GM21528 (cell line): ENCODE measurements around the gene RGSL1.
"Not testable (repeated sequence)": the region's sequence is repeated elsewhere in the genome, so short reads cannot be mapped to it uniquely, and the experiment has no call there.

Source experiments
- ATAC-seq: cut with Tn5 transposase; IDR thresholded peaks from one replicate; pipeline ENCODE4 v1.9.1; 2021; ENCODE audit warnings: mild to moderate bottlenecking, moderate library complexity; ENCODE audit not compliant: unreplicated experiment, low FRiP score

Gene RGSL1

GRCh38 chr1:182528206-182528605, 78.3 kb downstream of the RGSL1 start:
- not testable (repeated sequence) for ATAC-seq

- no peak for ATAC-seq
Measured at GRCh38 chr1:182533896-182534295, 84.0 kb downstream of the RGSL1 start.

- ATAC-seq = no peak
Measured at GRCh38 chr1:182549346-182549745, 99.4 kb downstream of the RGSL1 start.

- ATAC-seq = no peak
Measured at GRCh38 chr1:182549811-182550210, 99.9 kb downstream of the RGSL1 start.

GRCh38 chr1:182552527-182552926, 102.6 kb downstream of the RGSL1 start:
- no peak for ATAC-seq

- ATAC-seq = no peak
Measured at GRCh38 chr1:182555493-182555892, 105.5 kb downstream of the RGSL1 start.

GRCh38 chr1:182556279-182556678, 106.3 kb downstream of the RGSL1 start:
- no peak for ATAC-seq

- ATAC-seq = no peak
Measured at GRCh38 chr1:182560392-182560984, 110.5 kb downstream of the RGSL1 start.

GRCh38 chr1:182561456-182561855, 111.5 kb downstream of the RGSL1 start:
- ATAC-seq = no peak

- no peak for ATAC-seq
Measured at GRCh38 chr1:182563095-182563494, 113.1 kb downstream of the RGSL1 start.

- ATAC-seq = no peak
Measured at GRCh38 chr1:182564406-182565004, 114.6 kb downstream of the RGSL1 start.

- ATAC-seq = no peak
Measured at GRCh38 chr1:182565537-182565936, 115.6 kb downstream of the RGSL1 start.

- no peak for ATAC-seq
Measured at GRCh38 chr1:182567629-182568028, 117.7 kb downstream of the RGSL1 start.

- no peak for ATAC-seq
Measured at GRCh38 chr1:182568647-182569284, 118.8 kb downstream of the RGSL1 start.

GRCh38 chr1:182569939-182570610, 120.1 kb downstream of the RGSL1 start:
- ATAC-seq = no peak

GRCh38 chr1:182570611-182570970, 120.6 kb downstream of the RGSL1 start:
- no peak for ATAC-seq

- ATAC-seq = no peak
Measured at GRCh38 chr1:182574156-182574555, 124.2 kb downstream of the RGSL1 start.

- ATAC-seq = no peak
Measured at GRCh38 chr1:182575540-182576149, 125.7 kb downstream of the RGSL1 start.

- ATAC-seq = no peak
Measured at GRCh38 chr1:182580736-182581135, 130.8 kb downstream of the RGSL1 start.

GRCh38 chr1:182584746-182585145, 134.8 kb downstream of the RGSL1 start:
- ATAC-seq = no peak

- ATAC-seq = no peak
Measured at GRCh38 chr1:182586380-182586779, 136.4 kb downstream of the RGSL1 start.
